MM.1S (cell line): ENCODE data around the gene PEAR1.

ENCODE experiments used
- CTCF ChIP-seq: fragments of 300-600 bp; sonication (generic); IDR thresholded peaks from 2 replicates; pipeline ENCODE4 v1.5.1; 2016; ENCODE audit warnings: antibody characterized with exemption, low read length, mixed read lengths
- EZH2 ChIP-seq: fragments of 300-600 bp; sonication (generic); optimal IDR thresholded peaks from 2 replicates; pipeline ENCODE3; 2017; ENCODE audit warnings: low read depth, mild to moderate bottlenecking, antibody characterized with exemption, low read length, mixed read lengths
- EZH2phosphoT487 ChIP-seq: fragments of 300-600 bp; sonication (generic); IDR thresholded peaks from 2 replicates; pipeline ENCODE4 v1.6.1; 2018; ENCODE audit warnings: antibody characterized with exemption, low read length

GRCh38 chr1:156862584-156862983 lies 30.9 kb upstream of the PEAR1 start:
- TF ChIP-seq CTCF: no peak
- no peak for TF ChIP-seq EZH2phosphoT487
- TF ChIP-seq EZH2: no peak
